T-helper 2 cell (primary cell): ENCODE data around the gene CSGALNACT2.

Source experiments
- DNase-seq, 5 experiments: peaks; one replicate each; pipeline versions ENCODE4 v3.0.0 to v3.0.0-alpha.2; 2012 to 2022

Gene CSGALNACT2

GRCh38 chr10:43230909-43231522 is 92.8 kb downstream of the CSGALNACT2 start:
- no peak for DNase-seq

- peak in 3 of 5 experiments; percentile 8 to 76 (median 59) for DNase-seq
These were observed 93.4 kb downstream of the CSGALNACT2 start for GRCh38 chr10:43231523-43232078.

GRCh38 chr10:43233601-43234430 is 95.6 kb downstream of the CSGALNACT2 start:
- DNase-seq: peak in 1 of 5 experiments; percentile 1

GRCh38 chr10:43234471-43235041 is 96.3 kb downstream of the CSGALNACT2 start:
- DNase-seq: peak in 1 of 5 experiments; percentile 6
